HCT116 (cell line): Measurements from ENCODE around the gene DAPK1. TPM values are rescaled to one million over a fixed set of nuclear protein-coding genes. Genes with fewer than 3 reads are reported as not detected.

Experiments
- ATAC-seq: fragments of 200-7000 bp; cut with Tn5 transposase; 2 replicates; pipeline ENCODE4 v1.9.1; 2020; ENCODE audit warnings: mild to moderate bottlenecking, moderate library complexity
- BruUV-seq: library from RNA; stranded (reverse); fragments of 400-500 nt; replicated peaks from 2 replicates; lab custom pipeline; 2021; lab: Mats Ljungman, UMichigan
- CTCF ChIA-PET: fragments of 300-600 bp; sonication (Branson Sonifier 250); formaldehyde crosslinking; loops from one replicate; lab custom pipeline; 2021; ENCODE audit warnings: antibody characterized with exemption; lab: Charles Lee
- POLR2A ChIA-PET: fragments of 300-600, 350-600 bp; sonication (Branson Sonifier 250); formaldehyde crosslinking; loops from one replicate; lab custom pipeline; 2021; ENCODE audit warnings: antibody characterized with exemption; lab: Charles Lee
- RAD21 ChIA-PET, 2 experiments: fragments of 300-600 bp; sonication (Branson Sonifier 250); formaldehyde crosslinking; loops; one replicate each; lab custom pipeline; 2023; ENCODE audit warnings: low total read pairs in 2 of 2; ENCODE audit not compliant: uncharacterized antibody in 2 of 2, unreplicated experiment in 2 of 2, low non-redundant PET in 1 of 2; lab: Charles Lee
- DNase-seq: peaks from one replicate; pipeline ENCODE4 v3.0.0-alpha.2; 2010; ENCODE audit warnings: low read depth, low spot score
- H2AFZ ChIP-seq: fragments of 200-600 bp; shearing (Covaris generic), sonication (generic); 2 replicates; pipeline ENCODE4 v1.6.1; 2017; ENCODE audit warnings: low read depth, mixed run types, mixed read lengths, antibody characterized with exemption, low read length; ENCODE audit not compliant: poor library complexity, severe bottlenecking
- H3K27ac ChIP-seq: 2 replicates; pipeline ENCODE4 v1.5.1; 2012; ENCODE audit warnings: low read depth, low read length
- H3K27me3 ChIP-seq: fragments of 200-600 bp; sonication (generic); 2 replicates; pipeline ENCODE4 v1.6.1; 2016; ENCODE audit warnings: mixed run types, low read length, mixed read lengths; ENCODE audit not compliant: insufficient read depth
- H3K36me3 ChIP-seq, 2 experiments: fragments of 200-500 bp in 1 of 2; fragments of 200-600 bp in 1 of 2; sonication (Bioruptor generic) in 1 of 2; sonication (generic) in 1 of 2; 2 replicates each; pipeline versions ENCODE4 v1.5.1 to v1.6.1; 2014 to 2016; ENCODE audit warnings: low read length in 2 of 2, inconsistent platforms in 1 of 2, mixed read lengths in 1 of 2, mixed run types in 1 of 2; ENCODE audit not compliant: insufficient read depth in 2 of 2, control insufficient read depth in 1 of 2
- H3K4me1 ChIP-seq, 2 experiments: fragments of 200-600 bp in 1 of 2; sonication (generic) in 1 of 2; 2 replicates each; pipeline versions ENCODE4 v1.5.1 to v1.6.1; 2012 to 2017; ENCODE audit warnings: low read length in 2 of 2, inconsistent platforms in 1 of 2, mild to moderate bottlenecking in 1 of 2, mixed read lengths in 1 of 2, mixed run types in 1 of 2, moderate library complexity in 1 of 2; ENCODE audit not compliant: insufficient read depth in 2 of 2, control insufficient read depth in 1 of 2
- H3K4me2 ChIP-seq: fragments of 200-600 bp; sonication (generic); 2 replicates; pipeline ENCODE4 v1.6.1; 2017; ENCODE audit warnings: mixed run types, low read length, mixed read lengths
- H3K4me3 ChIP-seq, 2 experiments: fragments of 200-600 bp in 1 of 2; sonication (generic) in 1 of 2; replicated peaks in 1 of 2; 2 replicates each; pipeline ENCODE4 v1.5.1; 2011 to 2016; ENCODE audit warnings: low read length in 2 of 2, control low read depth in 1 of 2, low read depth in 1 of 2, mild to moderate bottlenecking in 1 of 2, mixed read lengths in 1 of 2, mixed run types in 1 of 2
- H3K79me2 ChIP-seq: fragments of 200-600 bp; sonication (generic); 2 replicates; pipeline ENCODE4 v1.6.1; 2017; ENCODE audit warnings: mild to moderate bottlenecking, mixed run types, low read length, moderate library complexity, mixed read lengths; ENCODE audit not compliant: insufficient read depth
- H3K9ac ChIP-seq: fragments of 200-600 bp; sonication (generic); 2 replicates; pipeline ENCODE4 v1.6.1; 2016; ENCODE audit warnings: low read length, mixed read lengths
- H3K9me2 ChIP-seq: fragments of 200-600 bp; sonication (generic), shearing (Covaris generic); 2 replicates; pipeline ENCODE4 v1.6.1; 2017; ENCODE audit warnings: mixed run types, mild to moderate bottlenecking, moderate library complexity; ENCODE audit not compliant: insufficient read depth
- H3K9me3 ChIP-seq, 2 experiments: fragments of 200-500 bp in 1 of 2; fragments of 200-600 bp in 1 of 2; sonication (Bioruptor generic) in 1 of 2; sonication (generic) in 1 of 2; 2 replicates each; pipeline ENCODE4 v1.6.1; 2014 to 2017; ENCODE audit warnings: low read length in 2 of 2, mixed read lengths in 2 of 2, inconsistent platforms in 1 of 2, low read depth in 1 of 2, mild to moderate bottlenecking in 1 of 2, mixed run types in 1 of 2, moderate library complexity in 1 of 2; ENCODE audit not compliant: control insufficient read depth in 1 of 2, insufficient read depth in 1 of 2
- H4K20me1 ChIP-seq: fragments of 200-600 bp; sonication (generic), shearing (Covaris generic); 2 replicates; pipeline ENCODE4 v1.6.1; 2017; ENCODE audit warnings: mixed run types, mild to moderate bottlenecking, moderate library complexity; ENCODE audit not compliant: insufficient read depth
- ATF3 ChIP-seq: IDR thresholded peaks from 2 replicates; pipeline ENCODE4 v1.6.1; 2012
- CBX3 ChIP-seq: IDR thresholded peaks from 2 replicates; pipeline ENCODE4 v1.6.1; 2012; ENCODE audit warnings: low read depth
- CTCF ChIP-seq, 3 experiments: fragments of 200-600 bp in 1 of 3; sonication (generic) in 1 of 3; IDR thresholded peaks in 2 of 3; conservative IDR thresholded peaks in 1 of 3; 2 replicates each; pipeline ENCODE4 v1.5.1; 2012 to 2017; ENCODE audit warnings: low read depth in 2 of 3, low read length in 2 of 3, antibody characterized with exemption in 1 of 3, borderline replicate concordance in 1 of 3, control low read depth in 1 of 3, mild to moderate bottlenecking in 1 of 3, mixed read lengths in 1 of 3, mixed run types in 1 of 3, moderate library complexity in 1 of 3; ENCODE audit not compliant: insufficient read depth in 1 of 3
- ELF1 ChIP-seq: IDR thresholded peaks from 2 replicates; pipeline ENCODE4 v1.6.1; 2012; ENCODE audit warnings: low read depth, borderline replicate concordance
- EZH2 ChIP-seq: fragments of 200-600 bp; sonication (generic); IDR thresholded peaks from 2 replicates; pipeline ENCODE4 v1.6.1; 2017; ENCODE audit warnings: antibody characterized with exemption, mixed run types
- JUND ChIP-seq: IDR thresholded peaks from 2 replicates; pipeline ENCODE4 v1.6.1; 2012
- POLR2A ChIP-seq: IDR thresholded peaks from 2 replicates; pipeline ENCODE4 v1.7.0; 2011; ENCODE audit warnings: borderline replicate concordance; ENCODE audit not compliant: insufficient read depth, insufficient read length; ENCODE audit errors: extremely low read depth
- POLR2AphosphoS5 ChIP-seq: IDR thresholded peaks from 2 replicates; pipeline ENCODE4 v1.6.1; 2011; ENCODE audit warnings: mild to moderate bottlenecking, low read depth, low read length, moderate library complexity
- RAD21 ChIP-seq: IDR thresholded peaks from 2 replicates; pipeline ENCODE4 v1.6.1; 2012; ENCODE audit warnings: low read depth, mild to moderate bottlenecking
- SIN3A ChIP-seq: IDR thresholded peaks from 2 replicates; pipeline ENCODE4 v1.6.1; 2012; ENCODE audit warnings: low read depth
- SP1 ChIP-seq: IDR thresholded peaks from 2 replicates; pipeline ENCODE4 v1.6.1; 2012; ENCODE audit warnings: low read depth
- SRF ChIP-seq: IDR thresholded peaks from 2 replicates; pipeline ENCODE4 v1.6.1; 2012; ENCODE audit warnings: low read depth
- TCF7L2 ChIP-seq: IDR thresholded peaks from 2 replicates; pipeline ENCODE4 v1.7.0; 2011; ENCODE audit warnings: borderline replicate concordance, inconsistent platforms; ENCODE audit not compliant: insufficient read depth, insufficient read length; ENCODE audit errors: extremely low read depth
- ZFX ChIP-seq: fragments of 450-650 bp; IDR thresholded peaks from 2 replicates; pipeline ENCODE4 v1.6.1; 2017
- ZNF274 ChIP-seq: fragments of 200-500 bp; sonication (Bioruptor generic); IDR thresholded peaks from 2 replicates; pipeline ENCODE4 v1.6.1; 2014; ENCODE audit warnings: mild to moderate bottlenecking, low read depth, low read length, inconsistent platforms
- intact Hi-C: fragments of 100-400 bp; cut with micrococcal nuclease; formaldehyde crosslinking; loops from 2 replicates; pipeline ENCODE4 v1.10.0; 2022
- total RNA-seq: library from RNA; stranded (reverse); gene quantifications from one replicate; pipeline ENCODE4 v1.2.1, GENCODE V29; 2021; ENCODE audit not compliant: unreplicated experiment
- TF ChIP-seq, protein P1 (sequence below): IDR thresholded peaks from 2 replicates; pipeline ENCODE4 v1.6.1; 2011; ENCODE audit warnings: mild to moderate bottlenecking, low read length, moderate library complexity; ENCODE audit not compliant: insufficient replicate concordance; ENCODE audit errors: extremely low read depth
- TF ChIP-seq, protein P2 (sequence below): IDR thresholded peaks from 2 replicates; pipeline ENCODE4 v1.6.1; 2012
- TF ChIP-seq, protein P3 (sequence below): IDR thresholded peaks from 2 replicates; pipeline ENCODE4 v1.6.1; 2012; ENCODE audit warnings: low read depth

Gene DAPK1
- total RNA-seq, 1 experiment from 2014 or later: 5.6 TPM

- Histone ChIP-seq H3K27ac (no peak overlapping the region), H2AFZ (no peak overlapping the region), H3K9me3 (no peaks in the 10 kb centered on the region), H3K27me3 (no peaks in the 10 kb centered on the region), H3K36me3 (peaks cover 10 to 18% of the 10 kb centered on the region in 2 experiments; a peak in 2 of 4 replicates)
- no peak for DNase-seq
- no peak for TF ChIP-seq ELF1
- TF ChIP-seq POLR2AphosphoS5: no peak
- TF ChIP-seq EZH2: no peak
- TF ChIP-seq, protein P1, sequence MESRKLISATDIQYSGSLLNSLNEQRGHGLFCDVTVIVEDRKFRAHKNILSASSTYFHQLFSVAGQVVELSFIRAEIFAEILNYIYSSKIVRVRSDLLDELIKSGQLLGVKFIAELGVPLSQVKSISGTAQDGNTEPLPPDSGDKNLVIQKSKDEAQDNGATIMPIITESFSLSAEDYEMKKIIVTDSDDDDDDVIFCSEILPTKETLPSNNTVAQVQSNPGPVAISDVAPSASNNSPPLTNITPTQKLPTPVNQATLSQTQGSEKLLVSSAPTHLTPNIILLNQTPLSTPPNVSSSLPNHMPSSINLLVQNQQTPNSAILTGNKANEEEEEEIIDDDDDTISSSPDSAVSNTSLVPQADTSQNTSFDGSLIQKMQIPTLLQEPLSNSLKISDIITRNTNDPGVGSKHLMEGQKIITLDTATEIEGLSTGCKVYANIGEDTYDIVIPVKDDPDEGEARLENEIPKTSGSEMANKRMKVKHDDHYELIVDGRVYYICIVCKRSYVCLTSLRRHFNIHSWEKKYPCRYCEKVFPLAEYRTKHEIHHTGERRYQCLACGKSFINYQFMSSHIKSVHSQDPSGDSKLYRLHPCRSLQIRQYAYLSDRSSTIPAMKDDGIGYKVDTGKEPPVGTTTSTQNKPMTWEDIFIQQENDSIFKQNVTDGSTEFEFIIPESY: no peak
- no peak for TF ChIP-seq CTCF (IDR thresholded peaks at IDR 0.05 in 2 of 3, conservative IDR thresholded peaks at IDR 0.05 in 1 of 3; ENCODE audit: borderline replicate concordance in 1 of 3, insufficient read depth in 1 of 3, low read depth in 2 of 3, low read length in 2 of 3)
- TF ChIP-seq, protein P2, sequence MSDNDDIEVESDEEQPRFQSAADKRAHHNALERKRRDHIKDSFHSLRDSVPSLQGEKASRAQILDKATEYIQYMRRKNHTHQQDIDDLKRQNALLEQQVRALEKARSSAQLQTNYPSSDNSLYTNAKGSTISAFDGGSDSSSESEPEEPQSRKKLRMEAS: no peak
- TF ChIP-seq CBX3: no peak
- TF ChIP-seq SRF: no peak
- TF ChIP-seq POLR2A: no peak
- no peak for TF ChIP-seq RAD21
- no peak for TF ChIP-seq SP1
- TF ChIP-seq JUND: no peak
- no peak for TF ChIP-seq ZFX
- no peak for TF ChIP-seq ZNF274
- no peak for TF ChIP-seq TCF7L2
- TF ChIP-seq ATF3: no peak
- TF ChIP-seq, protein P3, sequence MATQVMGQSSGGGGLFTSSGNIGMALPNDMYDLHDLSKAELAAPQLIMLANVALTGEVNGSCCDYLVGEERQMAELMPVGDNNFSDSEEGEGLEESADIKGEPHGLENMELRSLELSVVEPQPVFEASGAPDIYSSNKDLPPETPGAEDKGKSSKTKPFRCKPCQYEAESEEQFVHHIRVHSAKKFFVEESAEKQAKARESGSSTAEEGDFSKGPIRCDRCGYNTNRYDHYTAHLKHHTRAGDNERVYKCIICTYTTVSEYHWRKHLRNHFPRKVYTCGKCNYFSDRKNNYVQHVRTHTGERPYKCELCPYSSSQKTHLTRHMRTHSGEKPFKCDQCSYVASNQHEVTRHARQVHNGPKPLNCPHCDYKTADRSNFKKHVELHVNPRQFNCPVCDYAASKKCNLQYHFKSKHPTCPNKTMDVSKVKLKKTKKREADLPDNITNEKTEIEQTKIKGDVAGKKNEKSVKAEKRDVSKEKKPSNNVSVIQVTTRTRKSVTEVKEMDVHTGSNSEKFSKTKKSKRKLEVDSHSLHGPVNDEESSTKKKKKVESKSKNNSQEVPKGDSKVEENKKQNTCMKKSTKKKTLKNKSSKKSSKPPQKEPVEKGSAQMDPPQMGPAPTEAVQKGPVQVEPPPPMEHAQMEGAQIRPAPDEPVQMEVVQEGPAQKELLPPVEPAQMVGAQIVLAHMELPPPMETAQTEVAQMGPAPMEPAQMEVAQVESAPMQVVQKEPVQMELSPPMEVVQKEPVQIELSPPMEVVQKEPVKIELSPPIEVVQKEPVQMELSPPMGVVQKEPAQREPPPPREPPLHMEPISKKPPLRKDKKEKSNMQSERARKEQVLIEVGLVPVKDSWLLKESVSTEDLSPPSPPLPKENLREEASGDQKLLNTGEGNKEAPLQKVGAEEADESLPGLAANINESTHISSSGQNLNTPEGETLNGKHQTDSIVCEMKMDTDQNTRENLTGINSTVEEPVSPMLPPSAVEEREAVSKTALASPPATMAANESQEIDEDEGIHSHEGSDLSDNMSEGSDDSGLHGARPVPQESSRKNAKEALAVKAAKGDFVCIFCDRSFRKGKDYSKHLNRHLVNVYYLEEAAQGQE: no peak
- no peak for TF ChIP-seq SIN3A
- TF ChIP-seq, all 23 proteins: peak for 0
- no TSS peak for BruUV-seq
- ATAC-seq: no peak
- intact Hi-C loops: no loop called here
- Histone ChIP-seq H3K4me1 (0 out of 4 replicates have a peak, but pooled peaks cover 0 to under 1% of the 10 kb centered on the region in 2 experiments), H3K4me3 (no peak overlapping the region), H4K20me1 (no peaks in the 10 kb centered on the region), H3K9ac (no peak overlapping the region), H3K79me2 (no peaks in the 10 kb centered on the region), H3K9me2 (no peaks in the 10 kb centered on the region), H3K4me2 (no peak overlapping the region)
- POLR2A ChIA-PET: no interaction called here
- RAD21 ChIA-PET: no interaction called here
- CTCF ChIA-PET: no interaction called here
These were observed 235.1 kb downstream of the DAPK1 start for GRCh38 chr9:87732756-87733155.
